HepG2 (cell line): Measurements from ENCODE around the gene HACD2. TPM values are rescaled to one million over a fixed set of nuclear protein-coding genes. Genes with fewer than 3 reads are reported as not detected.
A peak's percentile ranks its signal among the peaks of the same experiment; 100 is the strongest.

ENCODE experiments used
- ATAC-seq: fragments of 200-7000 bp; cut with Tn5 transposase; 3 replicates; pipeline ENCODE4 v1.9.1; 2020; ENCODE audit warnings: mild to moderate bottlenecking, moderate library complexity
- BruUV-seq: library from RNA; stranded (reverse); fragments of 400-500 nt; replicated peaks from 2 replicates; lab custom pipeline; 2021; lab: Mats Ljungman, UMichigan
- CTCF ChIA-PET: fragments of 300-600 bp; formaldehyde crosslinking; extraction: SDS; loops from one replicate; lab custom pipeline; 2021; ENCODE audit warnings: low total read pairs, inconsistent platforms, low intra/inter-chr PET ratio; lab: Yijun Ruan, JAX
- POLR2A ChIA-PET: fragments of 350-600 bp; sonication (Branson Sonifier 250); formaldehyde crosslinking; loops from one replicate; lab custom pipeline; 2020; ENCODE audit warnings: antibody characterized with exemption, inconsistent platforms; lab: Yijun Ruan, JAX
- DNase-seq: peaks from one replicate; pipeline ENCODE4 v3.0.0-alpha.2; 2015; ENCODE audit warnings: low spot score
- FAIRE-seq: peaks from 3 replicates; lab custom pipeline; 2011; peaks lifted over from hg19 to GRCh38; lab: Jason Lieb, UNC
- H2AFZ ChIP-seq: one replicate; pipeline ENCODE4 v1.6.1; 2011; ENCODE audit warnings: low read length, inconsistent platforms
- H3K27ac ChIP-seq: fragments of 300-600 bp; 3 replicates; pipeline ENCODE4 v1.8.0; 2011; ENCODE audit warnings: mixed run types, mild to moderate bottlenecking, mixed read lengths, low read length, inconsistent platforms; ENCODE audit not compliant: insufficient read depth; ENCODE audit errors: extremely low read length
- H3K27me3 ChIP-seq, 2 experiments: fragments of 200-600 bp in 1 of 2; 2 replicates in 1 of 2; 3 replicates in 1 of 2; pipeline versions ENCODE4 v1.6.0 to v1.8.0; 2011; ENCODE audit warnings: low read length in 2 of 2, mild to moderate bottlenecking in 2 of 2, moderate library complexity in 2 of 2, inconsistent platforms in 1 of 2; ENCODE audit not compliant: insufficient read depth in 2 of 2, control insufficient read depth in 1 of 2
- H3K36me3 ChIP-seq, 2 experiments: fragments of 200-600 bp in 1 of 2; replicated peaks in 1 of 2; 2 replicates in 1 of 2; 3 replicates in 1 of 2; pipeline versions ENCODE4 v1.5.1 to v1.8.0; 2011; ENCODE audit warnings: low read length in 2 of 2, inconsistent platforms in 1 of 2; ENCODE audit not compliant: insufficient read depth in 2 of 2, control insufficient read depth in 1 of 2
- H3K4me1 ChIP-seq: 2 replicates; pipeline ENCODE4 v1.5.1; 2012; ENCODE audit warnings: low read length, inconsistent platforms; ENCODE audit not compliant: insufficient read depth
- H3K4me2 ChIP-seq: 2 replicates; pipeline ENCODE4 v1.6.0; 2011; ENCODE audit warnings: low read depth, low read length, inconsistent platforms
- H3K4me3 ChIP-seq, 3 experiments: fragments of 200-600 bp in 1 of 3; sonication (generic), shearing (Covaris generic) in 1 of 3; replicated peaks in 1 of 3; 2 replicates each; pipeline ENCODE4 v1.5.1; 2011 to 2016; ENCODE audit warnings: low read length in 3 of 3, inconsistent platforms in 2 of 3, low read depth in 2 of 3, mild to moderate bottlenecking in 2 of 3, control low read depth in 1 of 3, mixed read lengths in 1 of 3; ENCODE audit not compliant: insufficient read depth in 1 of 3
- H3K79me2 ChIP-seq: one replicate; pipeline ENCODE4 v1.6.1; 2011; ENCODE audit warnings: low read length, inconsistent platforms; ENCODE audit not compliant: insufficient read depth
- H3K9ac ChIP-seq: 2 replicates; pipeline ENCODE4 v1.6.0; 2011; ENCODE audit warnings: mild to moderate bottlenecking, low read depth, low read length, inconsistent platforms; ENCODE audit not compliant: insufficient read depth
- H3K9me3 ChIP-seq: 2 replicates; pipeline ENCODE4 v1.5.1; 2012; ENCODE audit warnings: mild to moderate bottlenecking, low read length
- H4K20me1 ChIP-seq: 2 replicates; pipeline ENCODE4 v1.6.0; 2011; ENCODE audit warnings: inconsistent platforms, mild to moderate bottlenecking, low read length, moderate library complexity; ENCODE audit not compliant: insufficient read depth
- FOXK2 ChIP-seq: fragments of 450-650 bp; IDR thresholded peaks from 2 replicates; pipeline ENCODE4 v1.6.1; 2016
- HOXA5 ChIP-seq: sonication (generic); formaldehyde crosslinking; IDR thresholded peaks from 2 replicates; pipeline ENCODE4 v1.4.0; 2020; ENCODE audit warnings: missing genetic modification reagents
- NFE2L2 ChIP-seq: fragments of 150-350 bp; IDR thresholded peaks from 2 replicates; pipeline ENCODE4 v1.6.1; 2014; ENCODE audit warnings: low read length
- NRL ChIP-seq: sonication (generic); formaldehyde crosslinking; IDR thresholded peaks from 2 replicates; pipeline ENCODE4 v1.5.0; 2020; ENCODE audit warnings: missing genetic modification reagents, mild to moderate bottlenecking, moderate library complexity, borderline replicate concordance
- SAFB2 ChIP-seq: sonication (generic); formaldehyde crosslinking; IDR thresholded peaks from 2 replicates; pipeline ENCODE4 v1.5.1; 2020; ENCODE audit warnings: missing genetic modification reagents, low read depth, mild to moderate bottlenecking, borderline replicate concordance
- ZNF382 ChIP-seq: sonication (generic); formaldehyde crosslinking; IDR thresholded peaks from 2 replicates; pipeline ENCODE4 v1.5.0; 2020; ENCODE audit warnings: missing genetic modification reagents, mild to moderate bottlenecking, borderline replicate concordance
- WGBS: methylation state at CpG from one replicate; pipeline ENCODE4 v1.1.6; 2017; ENCODE audit warnings: low lambda C conversion rate; 5-methylcytosine and 5-hydroxymethylcytosine counted together
- in situ Hi-C: cut with HindIII; loops from 2 replicates; pipeline ENCODE4 v1.10.0; 2017; ENCODE audit warnings: low pct_unique_long_range_greater_than_20kb; ENCODE audit not compliant: extremely low pct_ligation_motif_present
- intact Hi-C: fragments of 100-400 bp; cut with micrococcal nuclease; formaldehyde crosslinking; loops from one replicate; pipeline ENCODE4 v1.10.0; 2022; ENCODE audit not compliant: unreplicated experiment
- polyA plus RNA-seq, 8 experiments: library from polyadenylated mRNA; depleted of rRNA in 3 of 8; stranded (reverse) in 7 of 8; unstranded in 1 of 8; fragments of >200 nt; fragmentation: Illumina TruSeq in 4 of 8; extraction: Trizol in 4 of 8; gene quantifications; 2 replicates each; pipeline versions ENCODE4 v1.2.1 to v1.2.3, GENCODE V29; 2011 to 2016; ENCODE audit warnings: low read depth in 4 of 8, missing spikeins in 1 of 8, mixed read lengths in 1 of 8; ENCODE audit not compliant: insufficient read depth in 1 of 8
- total RNA-seq, 5 experiments: library from RNA; depleted of rRNA; stranded (reverse); fragments of >200 nt; fragmentation: Illumina TruSeq; extraction: Trizol; gene quantifications; 2 replicates each; pipeline ENCODE4 v1.2.3, GENCODE V29; 2016; ENCODE audit warnings: low read depth in 1 of 5
- TF ChIP-seq, protein P1 (sequence below): sonication (generic); formaldehyde crosslinking; IDR thresholded peaks from 2 replicates; pipeline ENCODE4 v1.8.1; 2023; ENCODE audit warnings: missing genetic modification reagents, mild to moderate bottlenecking, borderline replicate concordance
- TF ChIP-seq, protein P2 (sequence below): sonication (generic); formaldehyde crosslinking; IDR thresholded peaks from 2 replicates; pipeline ENCODE4 v1.4.0; 2020; ENCODE audit warnings: mild to moderate bottlenecking, low read depth, missing genetic modification reagents

The HACD2 gene
- total and polyA plus RNA-seq, 2 of the 13 experiments (the other 11 are each of a cell fraction or from before 2014, with no cell fraction given), result 47.0 to 50.4 TPM

DNA sequence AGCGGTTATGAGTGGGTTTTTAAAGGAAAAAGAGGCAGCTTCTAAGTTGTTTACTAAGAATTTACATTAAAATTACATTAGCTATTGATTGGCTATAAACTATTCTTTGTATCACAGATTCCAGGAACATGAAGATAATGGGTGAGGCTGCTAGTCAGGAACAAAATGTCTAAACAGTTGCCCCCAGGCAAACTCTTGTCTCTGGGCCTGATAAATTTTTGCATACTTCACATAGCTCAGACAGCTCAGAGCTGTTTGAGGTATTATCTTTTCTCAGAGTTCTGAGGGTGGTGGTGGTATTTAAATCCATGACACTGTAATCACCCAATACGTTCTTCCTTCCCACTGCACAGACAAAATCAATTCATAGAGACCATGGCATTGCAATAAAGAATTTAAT lies 2.1 kb upstream of the HACD2 start:
- Histone ChIP-seq H3K9ac (0 out of 2 replicates have a peak overlapping the region, but pooled peaks have one; percentile 93), H3K4me1 (peaks cover 40% of the 10 kb centered on the region), H3K36me3 (no peaks in the 10 kb centered on the region; a peak in 2 of 5 replicates), H3K79me2 (peaks cover 47% of the 10 kb centered on the region), H3K4me3 (peak overlapping the region in 1 of 3 experiments; percentile 91; a peak in 1 of 6 replicates), H3K27me3 (no peaks in the 10 kb centered on the region; a peak in 1 of 5 replicates), H3K4me2 (peak overlapping the region; percentile 83), H4K20me1 (no peaks in the 10 kb centered on the region), H3K27ac (no peak overlapping the region), H2AFZ (no peak overlapping the region), H3K9me3 (peaks cover 21% of the 10 kb centered on the region)
- WGBS, result 86% methylated on average over 2 of the region's 2 CpGs
- in situ Hi-C loops, result no loop called here
- no peak for DNase-seq
- intact Hi-C loops, result no loop called here
- FAIRE-seq, result no peak
- no peak for ATAC-seq
- CTCF ChIA-PET, result no interaction called here
- TF ChIP-seq FOXK2 (no peak), ZNF382 (CRISPR knock-in tag) (no peak), NRL (no peak), NFE2L2 (no peak), HOXA5 (CRISPR knock-in tag) (no peak), SAFB2 (CRISPR knock-in tag) (no peak)
- TF ChIP-seq, protein P1, sequence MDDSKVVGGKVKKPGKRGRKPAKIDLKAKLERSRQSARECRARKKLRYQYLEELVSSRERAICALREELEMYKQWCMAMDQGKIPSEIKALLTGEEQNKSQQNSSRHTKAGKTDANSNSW, result no peak
- TF ChIP-seq, protein P2, sequence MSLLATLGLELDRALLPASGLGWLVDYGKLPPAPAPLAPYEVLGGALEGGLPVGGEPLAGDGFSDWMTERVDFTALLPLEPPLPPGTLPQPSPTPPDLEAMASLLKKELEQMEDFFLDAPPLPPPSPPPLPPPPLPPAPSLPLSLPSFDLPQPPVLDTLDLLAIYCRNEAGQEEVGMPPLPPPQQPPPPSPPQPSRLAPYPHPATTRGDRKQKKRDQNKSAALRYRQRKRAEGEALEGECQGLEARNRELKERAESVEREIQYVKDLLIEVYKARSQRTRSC (CRISPR knock-in tag), result no peak
- POLR2A ChIA-PET, result interaction anchor here (1.1 to 7.6 kb wide), 4 partner anchors 15 to 55 kb away, joined by 4 to 88 read pairs (median 5); no protein-coding TSS in a partner anchor
- no TSS peak for BruUV-seq
